Astrocyte of the cerebellum (primary cell): Measurements from ENCODE around the gene ENTPD2.
A peak's percentile ranks its signal among the peaks of the same experiment; 100 is the strongest.

Source experiments
- DNase-seq: peaks from one replicate; pipeline ENCODE4 v3.0.0-alpha.2; 2011; ENCODE audit warnings: low read depth
- H3K4me3 ChIP-seq: 2 replicates; pipeline ENCODE4 v1.5.1; 2011; ENCODE audit warnings: mild to moderate bottlenecking, low read depth, low read length, moderate library complexity
- CTCF ChIP-seq: IDR thresholded peaks from 2 replicates; pipeline ENCODE4 v1.5.1; 2012; ENCODE audit warnings: low read length, low read depth, moderate library complexity, mild to moderate bottlenecking; ENCODE audit errors: missing control alignments
- in situ Hi-C: cut with HindIII; loops from 2 replicates; pipeline ENCODE4 v1.10.0; 2017; ENCODE audit warnings: low sequenced_read_pairs

The ENTPD2 gene

DNA sequence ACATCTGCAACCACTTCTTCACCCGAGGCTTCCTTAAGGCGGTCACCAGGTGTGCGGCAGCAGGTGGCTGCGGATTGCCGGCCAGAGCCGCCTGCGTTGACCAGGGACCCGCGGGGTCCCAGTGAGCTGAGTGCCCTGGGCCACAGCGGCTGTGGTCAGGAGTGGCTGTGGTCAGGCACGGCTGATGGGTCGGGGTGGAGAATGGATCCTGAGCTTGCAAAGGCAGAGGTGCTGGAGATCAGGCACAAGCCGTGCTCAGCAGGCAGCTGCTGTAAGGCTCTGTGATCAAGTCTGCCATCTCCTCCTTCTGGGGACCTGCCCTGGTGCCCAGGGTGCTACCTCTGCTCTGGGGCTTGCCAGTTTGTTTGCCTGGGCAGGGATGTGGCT is 25.5 kb upstream of the ENTPD2 start:
- in situ Hi-C loops, result no loop called here
- no peak for TF ChIP-seq CTCF
- H3K4me3 ChIP-seq, result no peak overlapping the region
- DNase-seq, result no peak

GRCh38 chr9:137078701-137079400 is 25.0 kb upstream of the ENTPD2 start:
- peak overlapping the region; percentile 56 for H3K4me3 ChIP-seq
- DNase-seq, result no peak
- in situ Hi-C loops, result no loop called here
- TF ChIP-seq CTCF, result no peak

GRCh38 chr9:137077758-137078693 is 24.2 kb upstream of the ENTPD2 start:
- DNase-seq, result no peak

DNA sequence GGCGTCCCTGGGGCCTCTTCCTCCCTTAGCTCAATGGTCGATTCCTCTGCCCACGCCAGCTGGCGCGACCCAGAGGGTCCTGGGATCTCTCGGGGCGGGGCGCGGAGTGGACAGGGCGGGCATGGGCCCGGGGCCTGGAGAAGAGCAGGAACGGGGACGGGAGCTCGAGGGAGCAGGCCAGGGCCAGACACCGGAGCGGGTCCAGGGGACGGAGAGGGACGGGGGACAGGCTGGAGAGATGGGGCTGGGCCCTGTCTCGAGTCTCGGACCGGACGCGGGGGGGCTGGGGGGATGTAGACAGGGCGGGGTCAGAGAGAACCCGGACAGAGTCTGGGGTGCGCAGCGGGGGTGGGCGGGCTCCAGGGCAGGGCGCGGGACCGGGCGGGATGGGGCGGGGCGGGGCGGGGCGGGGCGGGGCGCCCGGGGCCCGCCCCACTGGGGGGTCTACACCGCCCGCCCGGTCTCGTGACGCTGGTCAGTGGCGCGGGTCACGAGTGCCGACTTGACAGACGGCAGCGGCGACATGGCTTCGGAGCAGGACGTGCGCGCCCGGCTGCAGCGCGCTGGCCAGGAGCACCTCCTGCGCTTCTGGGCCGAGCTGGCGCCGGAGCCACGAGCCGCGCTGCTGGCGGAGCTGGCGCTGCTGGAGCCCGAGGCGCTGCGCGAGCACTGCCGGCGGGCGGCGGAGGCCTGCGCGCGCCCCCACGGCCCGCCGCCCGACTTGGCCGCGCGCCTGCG is 23.3 kb upstream of the ENTPD2 start, which contains the start of gene UAP1L1:
UAP1L1 (plus strand) TSS at position 508 of the 738 bp plus-strand sequence; CDS start at position 524, 16 bp downstream.
- in situ Hi-C loops, result no loop called here
- H3K4me3 ChIP-seq, result peak within 1 kb of the TSS; percentile 56
- TF ChIP-seq CTCF, result no peak
- DNase-seq, result no peak

More at GRCh38 chr9:137077758-137078693, 24.2 kb upstream of the ENTPD2 start:
- TF ChIP-seq CTCF, result no peak
- in situ Hi-C loops, result no loop called here
- H3K4me3 ChIP-seq, result peak overlapping the region; percentile 56

DNA sequence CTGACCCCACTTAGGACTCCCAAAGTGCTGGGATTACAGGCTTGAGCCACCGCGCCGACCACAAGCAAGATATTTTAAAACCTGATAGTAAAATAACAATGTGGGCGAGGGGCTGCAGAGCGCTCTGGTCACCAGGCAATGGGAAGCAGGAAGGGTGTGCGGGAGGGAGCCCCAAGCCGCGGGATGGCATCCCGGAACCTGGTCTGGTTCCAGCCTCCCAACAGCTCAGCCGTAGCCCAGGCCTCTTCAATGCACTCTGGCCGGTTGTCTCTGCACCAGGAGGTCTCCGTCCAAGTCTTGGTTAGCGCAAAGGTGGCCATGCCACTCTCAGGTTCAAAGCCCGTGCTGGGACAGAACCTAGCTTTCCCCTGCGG is 22.8 kb upstream of the ENTPD2 start:
- H3K4me3 ChIP-seq, result peak overlapping the region; percentile 56
- no peak for TF ChIP-seq CTCF
- no peak for DNase-seq
- in situ Hi-C loops, result no loop called here

- no peak overlapping the region for H3K4me3 ChIP-seq
- DNase-seq, result no peak
- in situ Hi-C loops, result no loop called here
- no peak for TF ChIP-seq CTCF
These were observed 21.5 kb upstream of the ENTPD2 start for GRCh38 chr9:137075275-137075775.
